Urothelium cell line (cell line): ENCODE data around the gene ARL13B.
"Not testable (repeated sequence)": the region's sequence is repeated elsewhere in the genome, so short reads cannot be mapped to it uniquely, and the experiment has no call there.

Experiments
- DNase-seq: peaks from one replicate; pipeline ENCODE4 v3.0.0; 2011; ENCODE audit warnings: low spot score, mixed read lengths
- FAIRE-seq: peaks from 2 replicates; lab custom pipeline; 2011; peaks lifted over from hg19 to GRCh38; lab: Jason Lieb, UNC

The ARL13B gene

GRCh38 chr3:93992207-93992606 is 12.3 kb downstream of the ARL13B start:
- DNase-seq (no peak), FAIRE-seq (no peak)

DNA sequence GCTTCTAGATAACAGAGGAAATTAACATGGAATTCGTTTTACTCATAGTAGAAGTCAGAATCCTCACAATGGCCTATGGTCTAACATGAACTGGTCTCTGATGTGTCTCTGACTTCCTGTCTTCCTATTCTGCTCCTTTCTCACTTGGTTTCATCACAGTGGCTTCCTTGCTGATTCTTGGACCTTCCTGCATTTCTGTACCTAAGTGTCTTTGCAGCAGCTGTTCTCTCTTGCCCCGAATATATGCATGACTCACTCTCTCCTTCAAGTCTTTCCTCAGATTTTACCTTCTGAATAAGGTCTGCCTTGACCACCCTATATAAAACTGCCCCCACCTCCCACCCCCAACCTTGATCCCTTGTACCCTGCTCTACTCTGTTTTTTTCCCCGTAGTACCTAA is 14.1 kb downstream of the ARL13B start:
- DNase-seq (no peak), FAIRE-seq (no peak)

- DNase-seq (no peak), FAIRE-seq (no peak)
These were observed 21.2 kb downstream of the ARL13B start for GRCh38 chr3:94001191-94001590.

DNA sequence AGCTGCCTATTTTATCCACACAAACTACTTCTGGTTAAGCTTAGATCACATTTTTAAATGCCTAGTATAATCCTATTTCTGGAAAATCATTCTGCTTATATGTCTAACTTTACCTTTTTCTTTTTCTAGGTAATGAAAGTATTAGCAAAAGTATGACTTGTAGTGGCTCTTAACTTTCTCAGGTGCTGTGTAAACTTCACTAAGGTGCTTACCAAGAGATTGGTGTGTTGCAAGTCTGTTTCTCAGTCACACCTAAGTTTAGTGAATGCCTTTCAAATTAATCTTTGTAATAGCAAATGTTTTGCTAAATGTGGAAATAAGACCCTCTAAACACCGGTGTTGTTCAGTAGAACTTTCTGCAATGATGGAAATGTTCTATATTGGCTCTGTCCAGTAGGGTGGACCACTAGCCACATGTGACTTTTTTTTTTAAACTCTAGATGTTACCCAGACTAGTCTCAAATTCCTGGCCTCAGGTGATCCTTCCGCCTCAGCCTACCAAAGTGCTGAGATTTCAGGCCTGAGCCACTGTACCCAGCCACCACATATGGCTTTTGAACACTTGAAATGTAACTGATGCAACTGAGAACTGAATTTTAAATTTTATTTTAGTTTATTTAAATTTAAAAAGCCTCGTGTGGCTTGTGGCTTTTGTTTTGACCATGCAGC is 22.0 kb downstream of the ARL13B start:
- no peak for DNase-seq
- FAIRE-seq, result no peak

DNA sequence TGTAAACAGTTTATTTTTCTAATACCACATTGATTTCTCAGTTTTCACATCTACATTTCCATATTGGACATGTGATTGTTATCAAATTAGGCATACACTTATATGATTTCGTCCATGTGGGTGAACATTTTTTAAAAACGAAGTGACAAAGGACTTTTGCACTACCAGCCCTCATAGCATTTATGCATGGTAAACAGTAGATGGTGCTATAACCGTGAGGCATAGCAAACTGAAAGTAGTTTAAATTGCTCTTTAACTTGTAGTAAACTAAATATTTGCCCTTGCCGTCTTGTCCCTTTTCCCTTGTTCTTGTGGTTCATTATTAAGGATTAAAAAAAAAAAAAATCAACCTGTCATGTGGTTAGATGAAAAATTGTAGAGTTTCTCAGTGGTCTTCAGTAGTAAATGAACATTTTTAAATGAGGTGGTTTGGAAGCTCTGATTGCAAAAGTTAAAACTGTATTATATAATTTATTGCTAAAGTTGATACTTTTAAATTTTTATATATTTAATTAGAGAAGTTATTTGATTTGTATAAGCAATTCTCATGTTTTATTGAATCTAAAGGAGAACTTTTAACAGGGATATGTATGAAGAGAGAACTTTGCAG is 24.5 kb downstream of the ARL13B start:
- peak; percentile 39 for DNase-seq
- FAIRE-seq, result no peak

GRCh38 chr3:94008253-94008652 is 28.3 kb downstream of the ARL13B start:
- FAIRE-seq (no peak), DNase-seq (no peak)

GRCh38 chr3:94009608-94010007 is 29.7 kb downstream of the ARL13B start:
- FAIRE-seq, result no peak
- DNase-seq, result no peak

GRCh38 chr3:94011233-94011711 is 31.3 kb downstream of the ARL13B start:
- DNase-seq (no peak), FAIRE-seq (no peak)

DNA sequence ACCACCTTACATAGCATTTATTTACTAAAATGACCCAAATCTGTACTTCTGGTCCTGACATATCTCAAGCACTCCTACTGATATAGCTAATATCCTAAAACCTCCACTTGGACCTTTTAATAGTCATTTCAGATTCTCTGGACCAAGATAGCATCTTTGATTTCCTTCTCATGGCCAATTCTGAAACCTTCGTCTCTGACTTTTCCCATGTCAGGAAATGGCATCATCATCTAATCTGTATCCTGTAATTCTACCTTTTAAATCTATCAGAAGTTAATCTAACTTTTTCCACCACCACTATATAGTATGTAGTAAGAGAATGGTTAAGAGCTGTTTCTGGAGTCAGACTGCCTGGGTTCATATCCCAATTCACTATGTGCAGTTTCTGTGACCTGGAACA is 32.2 kb downstream of the ARL13B start:
- DNase-seq (no peak), FAIRE-seq (no peak)

DNA sequence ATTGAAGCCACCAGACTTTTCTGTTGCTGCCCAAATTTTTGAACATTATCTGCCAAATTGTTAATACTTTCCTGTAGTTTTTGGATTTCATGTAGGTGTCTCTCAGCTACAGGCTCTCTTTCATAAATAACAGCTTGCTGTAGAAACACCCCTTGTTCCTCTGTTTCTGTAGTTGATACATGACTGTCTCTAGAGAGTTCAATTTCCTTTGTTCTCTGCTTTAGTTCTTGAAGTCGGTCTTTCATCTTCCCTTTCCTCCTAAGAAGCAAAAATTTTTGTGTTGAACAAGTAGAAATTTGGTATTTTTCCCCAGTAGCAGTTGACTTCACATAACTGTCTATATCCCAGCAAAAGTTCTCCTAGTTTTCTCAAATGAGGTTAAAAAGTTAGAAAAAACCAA is 35.1 kb downstream of the ARL13B start:
- DNase-seq (no peak), FAIRE-seq (no peak)

DNA sequence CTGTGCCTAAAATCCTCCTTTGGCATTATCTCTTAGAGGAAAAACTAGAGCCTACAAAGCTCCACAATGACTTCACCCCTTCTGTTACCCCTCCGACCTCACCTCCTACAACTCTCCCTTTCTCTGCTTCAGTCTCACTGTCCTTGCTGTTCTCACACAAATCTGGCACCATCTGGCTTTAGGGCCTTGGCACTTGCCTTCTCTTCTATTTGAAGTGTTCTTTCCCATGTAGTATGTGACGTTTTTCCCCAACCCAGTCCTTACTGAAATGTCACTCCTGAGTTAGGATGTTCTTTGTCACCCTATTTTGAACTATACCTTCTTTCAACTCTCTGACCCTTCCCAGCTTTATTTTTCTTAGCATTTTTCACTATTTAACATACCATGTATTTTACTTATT is 39.7 kb downstream of the ARL13B start:
- no peak for FAIRE-seq
- DNase-seq, result no peak

DNA sequence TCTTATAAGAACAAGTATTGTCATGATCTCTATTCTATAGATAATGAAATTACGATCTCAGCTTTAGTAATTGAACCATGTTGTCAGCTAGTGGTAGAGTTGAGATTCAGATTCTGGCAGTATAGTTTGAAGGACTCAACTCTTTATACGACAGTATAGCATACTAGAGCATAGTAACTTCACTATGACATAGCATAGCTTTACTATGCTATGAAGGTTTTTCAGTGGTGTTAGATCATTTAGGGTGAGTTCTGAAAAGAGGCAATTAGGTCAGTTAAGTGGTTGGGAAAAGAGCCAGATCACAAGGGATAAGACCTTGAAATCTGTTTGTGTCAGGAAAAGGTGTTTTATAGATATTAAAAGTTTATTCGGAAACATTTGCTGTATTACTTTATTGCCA is 40.3 kb downstream of the ARL13B start:
- DNase-seq (no peak), FAIRE-seq (no peak)

- no peak for DNase-seq
- FAIRE-seq, result no peak
These were observed 44.4 kb downstream of the ARL13B start for GRCh38 chr3:94024385-94024784.

DNA sequence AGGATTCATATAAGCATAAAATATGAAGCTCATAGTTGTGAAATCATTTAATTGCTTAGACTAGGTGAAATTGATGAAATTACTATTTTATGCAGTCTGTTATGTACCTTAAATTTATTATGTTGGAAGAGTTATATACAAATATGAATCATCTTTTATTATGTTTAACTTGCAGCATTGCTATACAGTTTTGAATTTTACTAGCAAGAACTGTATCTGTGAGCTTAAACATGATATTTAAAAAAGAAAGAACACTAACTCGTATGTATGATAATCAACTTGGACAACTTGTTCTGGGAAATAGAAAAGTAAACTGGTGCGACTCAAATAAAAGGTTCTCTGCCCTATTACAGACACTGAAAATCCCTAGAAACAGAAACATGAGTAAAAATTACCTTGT is 46.7 kb downstream of the ARL13B start:
- no peak for DNase-seq
- FAIRE-seq, result no peak

DNA sequence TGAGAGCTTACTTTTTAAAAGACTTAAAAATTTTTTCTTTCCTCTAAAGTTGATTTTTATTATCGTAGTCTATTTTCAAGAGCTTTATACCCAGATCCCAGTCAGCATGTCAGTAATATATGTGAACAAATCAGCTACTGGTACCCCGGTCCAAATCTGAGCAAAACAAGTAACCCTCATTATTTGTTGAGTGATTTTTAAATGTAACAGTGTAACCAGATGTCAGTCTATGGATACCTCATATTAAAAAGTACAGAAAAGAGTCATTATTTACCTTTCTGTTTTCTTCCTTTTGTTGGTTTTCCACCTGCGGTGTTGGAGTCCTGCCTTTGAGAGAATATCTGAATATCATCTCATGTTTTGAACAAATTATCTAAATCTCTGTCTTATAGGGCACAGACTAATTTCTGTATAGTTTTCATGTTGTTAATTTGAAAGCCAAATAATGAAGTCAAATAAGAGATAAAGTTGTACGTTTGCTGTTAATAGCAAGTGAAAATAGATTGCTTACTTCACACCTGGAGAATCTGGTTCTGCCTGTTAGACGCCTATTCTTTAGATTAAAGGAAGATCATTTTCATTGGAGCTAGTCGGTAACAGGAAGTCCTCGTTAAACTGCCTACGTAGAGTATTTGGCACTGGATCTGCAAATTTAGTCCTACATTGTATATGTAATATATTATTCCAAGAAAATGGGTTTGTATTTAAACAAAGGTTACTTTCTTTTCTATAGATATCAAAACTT is 48.3 kb downstream of the ARL13B start, which contains the start of gene STX19:
TSS of gene STX19 (minus strand) at position 505 of the 745 bp plus-strand sequence. CDS start 13,328 bp downstream, outside the sequence.
- DNase-seq (no peak), FAIRE-seq (no peak)

DNA sequence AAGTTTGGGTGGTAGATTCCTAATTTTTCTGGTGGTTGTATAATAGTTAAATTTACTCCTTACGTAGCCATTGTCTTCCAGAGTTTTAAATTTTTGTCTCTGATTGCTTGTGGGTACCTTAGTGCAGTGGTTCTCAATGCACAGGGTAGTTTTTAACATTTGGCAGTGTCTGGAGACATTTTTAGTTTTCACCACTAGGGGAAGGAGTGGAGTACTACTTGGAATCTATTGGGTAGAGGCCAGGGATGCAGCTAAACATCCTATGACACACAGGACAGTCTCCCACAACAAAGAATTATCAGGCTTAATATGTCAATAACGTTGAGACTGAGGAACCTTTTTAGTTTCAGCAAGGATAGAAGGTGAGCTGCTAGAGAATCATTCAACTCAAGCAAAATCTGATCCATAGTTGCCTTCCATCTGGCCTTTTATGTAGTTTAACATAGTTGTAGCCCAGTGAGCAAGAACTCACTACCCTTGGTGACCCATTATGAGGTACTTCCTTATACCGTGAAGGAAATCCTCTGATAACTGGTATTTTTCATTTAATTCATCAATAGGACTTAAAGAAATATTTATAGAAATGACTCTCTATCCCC is 57.1 kb downstream of the ARL13B start:
- DNase-seq (peak; percentile 36), FAIRE-seq (no peak)

- FAIRE-seq (no peak), DNase-seq (no peak)
These were observed 63.3 kb downstream of the ARL13B start for GRCh38 chr3:94043285-94043684.

DNA sequence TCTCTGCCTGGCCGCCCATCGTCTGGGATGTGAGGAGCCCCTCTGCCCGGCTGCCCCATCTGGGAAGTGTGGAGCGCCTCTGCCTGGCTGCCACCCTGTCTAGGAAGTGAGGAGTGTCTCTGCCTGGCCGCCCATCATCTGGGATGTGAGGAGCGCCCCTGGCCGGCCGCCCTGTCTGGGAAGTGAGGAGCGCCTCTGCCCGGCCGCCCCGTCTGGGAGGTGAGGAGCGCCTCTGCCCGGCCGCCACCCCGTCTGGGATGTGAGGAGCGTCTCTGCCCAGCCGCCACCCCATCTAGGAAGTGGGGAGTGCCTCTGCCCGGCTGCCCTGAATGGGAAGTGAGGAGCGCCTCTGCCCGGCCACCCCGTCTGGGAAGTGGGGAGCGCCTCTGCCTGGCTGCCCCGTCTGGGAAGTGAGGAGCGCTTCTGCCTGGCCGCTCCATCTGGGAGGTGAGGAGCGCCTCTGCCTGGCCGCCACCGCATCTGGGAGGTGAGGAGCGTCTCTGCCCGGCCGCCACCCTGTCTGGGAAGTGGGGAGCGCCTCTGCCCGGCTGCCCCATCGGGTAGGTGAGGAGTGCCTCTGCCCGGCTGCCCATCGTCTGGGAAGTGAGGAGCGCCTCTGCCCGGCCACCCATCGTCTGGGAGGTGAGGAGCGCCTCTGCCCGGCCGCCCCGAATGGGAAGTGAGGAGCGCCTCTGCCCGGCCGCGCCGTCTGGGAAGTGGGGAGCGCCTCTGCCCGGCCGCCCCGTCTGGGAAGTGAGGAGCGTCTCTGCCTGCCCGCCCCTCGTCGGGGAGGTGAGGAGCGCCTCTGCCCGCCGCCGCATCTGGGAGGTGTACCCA is 64.4 kb downstream of the ARL13B start:
- not testable (repeated sequence) for DNase-seq, FAIRE-seq

DNA sequence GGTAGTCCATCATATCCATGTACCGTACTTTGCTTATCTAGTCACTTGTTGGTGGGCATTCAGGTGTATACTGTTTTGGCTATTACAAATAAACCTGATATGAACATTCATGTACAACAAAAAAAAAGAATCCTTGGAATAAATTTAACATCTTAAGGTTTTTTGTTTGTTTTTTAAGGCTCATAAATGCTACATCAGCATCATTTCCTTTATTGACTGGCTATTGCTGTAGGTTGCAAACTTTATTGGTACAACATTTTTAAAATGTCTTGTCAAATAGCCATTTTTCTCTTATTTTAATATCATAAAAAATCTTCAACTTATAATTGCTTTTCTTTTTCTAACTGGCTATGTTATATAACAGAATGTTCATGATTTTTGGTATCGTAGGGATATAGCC is 66.6 kb downstream of the ARL13B start:
- DNase-seq (no peak), FAIRE-seq (no peak)

DNA sequence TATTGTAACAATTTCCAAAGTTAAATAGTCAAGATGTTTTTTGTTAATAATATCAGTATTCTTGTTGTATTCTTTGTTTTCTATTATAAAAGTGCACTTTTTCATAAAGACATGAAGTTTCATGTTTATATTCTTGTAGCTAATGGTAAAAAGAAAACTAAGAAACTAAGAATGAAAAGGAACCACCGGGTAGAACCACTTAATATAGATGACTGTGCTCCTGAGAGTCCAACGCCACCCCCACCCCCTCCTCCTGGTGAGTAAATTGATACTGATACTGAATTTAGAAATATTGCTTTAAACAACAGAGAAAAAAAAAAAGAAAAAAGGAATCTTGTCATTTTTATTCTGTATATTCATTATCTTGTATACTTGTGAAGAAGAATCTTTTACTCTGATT is 69.3 kb downstream of the ARL13B start:
- no peak for FAIRE-seq

DNA sequence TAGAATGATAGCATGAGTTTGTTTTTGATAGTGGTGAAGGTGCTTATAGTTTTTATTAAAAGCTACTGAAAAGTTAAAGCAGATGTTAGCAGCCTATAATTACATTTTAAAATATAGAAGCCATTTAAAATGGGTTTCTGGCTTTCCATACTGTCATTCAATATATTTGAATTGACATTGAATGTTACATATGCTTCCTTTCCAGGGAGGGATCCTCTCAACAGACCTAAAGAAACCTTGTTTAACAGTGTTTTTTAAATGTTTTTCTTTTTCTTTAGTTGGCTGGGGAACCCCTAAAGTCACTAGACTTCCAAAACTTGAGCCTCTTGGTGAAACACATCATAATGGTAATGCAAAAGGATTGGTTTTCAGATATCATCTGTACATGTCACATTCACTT is 70.6 kb downstream of the ARL13B start:
- no peak for DNase-seq
- FAIRE-seq, result no peak

More for the DNA sequence above, 69.3 kb downstream of the ARL13B start:
- no peak for DNase-seq
